ENCODE data around the gene TMEM130. TPM values are rescaled to one million over a fixed set of nuclear protein-coding genes. Genes with fewer than 3 reads are reported as not detected.
"Not testable (repeated sequence)": the region's sequence is repeated elsewhere in the genome, so short reads cannot be mapped to it uniquely, and the experiment has no call there.

Gene TMEM130
- total RNA-seq, 4 donors from 2014 or later = 1.6 TPM; not detected in 3

DNA sequence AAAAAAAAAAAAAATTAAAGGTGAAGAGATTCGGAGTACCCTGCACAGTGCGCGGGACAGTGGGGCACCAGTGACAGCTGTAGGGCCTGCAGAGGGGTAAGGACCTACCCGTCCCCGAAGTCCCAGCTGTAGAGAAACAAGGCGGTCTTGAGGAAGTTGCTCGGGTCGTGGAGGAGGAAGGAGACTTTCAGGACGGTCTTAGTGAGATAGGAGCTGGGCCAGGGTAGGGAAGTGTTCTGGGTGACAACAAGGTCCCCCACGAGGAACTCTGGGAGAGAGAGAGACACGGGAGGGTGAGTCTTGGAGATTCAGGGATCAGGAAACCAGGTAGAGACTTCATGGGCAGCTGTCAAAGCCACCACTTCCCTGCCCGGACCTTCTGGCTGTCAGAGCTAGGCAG lies 9.7 kb downstream of the TMEM130 start:
- Histone ChIP-seq H3K4me1 (no peaks in the 10 kb centered on the region), H3K4me3 (no peak overlapping the region), H3K9me3 (no peaks in the 10 kb centered on the region), H3K36me3 (no peaks in the 10 kb centered on the region), H3K27ac (no peak overlapping the region), H3K27me3 (no peaks in the 10 kb centered on the region)
- TF ChIP-seq, protein P1, sequence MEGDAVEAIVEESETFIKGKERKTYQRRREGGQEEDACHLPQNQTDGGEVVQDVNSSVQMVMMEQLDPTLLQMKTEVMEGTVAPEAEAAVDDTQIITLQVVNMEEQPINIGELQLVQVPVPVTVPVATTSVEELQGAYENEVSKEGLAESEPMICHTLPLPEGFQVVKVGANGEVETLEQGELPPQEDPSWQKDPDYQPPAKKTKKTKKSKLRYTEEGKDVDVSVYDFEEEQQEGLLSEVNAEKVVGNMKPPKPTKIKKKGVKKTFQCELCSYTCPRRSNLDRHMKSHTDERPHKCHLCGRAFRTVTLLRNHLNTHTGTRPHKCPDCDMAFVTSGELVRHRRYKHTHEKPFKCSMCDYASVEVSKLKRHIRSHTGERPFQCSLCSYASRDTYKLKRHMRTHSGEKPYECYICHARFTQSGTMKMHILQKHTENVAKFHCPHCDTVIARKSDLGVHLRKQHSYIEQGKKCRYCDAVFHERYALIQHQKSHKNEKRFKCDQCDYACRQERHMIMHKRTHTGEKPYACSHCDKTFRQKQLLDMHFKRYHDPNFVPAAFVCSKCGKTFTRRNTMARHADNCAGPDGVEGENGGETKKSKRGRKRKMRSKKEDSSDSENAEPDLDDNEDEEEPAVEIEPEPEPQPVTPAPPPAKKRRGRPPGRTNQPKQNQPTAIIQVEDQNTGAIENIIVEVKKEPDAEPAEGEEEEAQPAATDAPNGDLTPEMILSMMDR (IDR thresholded peaks at IDR 0.05) = no peak
- TF ChIP-seq POLR2A (IDR thresholded peaks at IDR 0.05) = no peak
- DNase-seq = no peak

DNA sequence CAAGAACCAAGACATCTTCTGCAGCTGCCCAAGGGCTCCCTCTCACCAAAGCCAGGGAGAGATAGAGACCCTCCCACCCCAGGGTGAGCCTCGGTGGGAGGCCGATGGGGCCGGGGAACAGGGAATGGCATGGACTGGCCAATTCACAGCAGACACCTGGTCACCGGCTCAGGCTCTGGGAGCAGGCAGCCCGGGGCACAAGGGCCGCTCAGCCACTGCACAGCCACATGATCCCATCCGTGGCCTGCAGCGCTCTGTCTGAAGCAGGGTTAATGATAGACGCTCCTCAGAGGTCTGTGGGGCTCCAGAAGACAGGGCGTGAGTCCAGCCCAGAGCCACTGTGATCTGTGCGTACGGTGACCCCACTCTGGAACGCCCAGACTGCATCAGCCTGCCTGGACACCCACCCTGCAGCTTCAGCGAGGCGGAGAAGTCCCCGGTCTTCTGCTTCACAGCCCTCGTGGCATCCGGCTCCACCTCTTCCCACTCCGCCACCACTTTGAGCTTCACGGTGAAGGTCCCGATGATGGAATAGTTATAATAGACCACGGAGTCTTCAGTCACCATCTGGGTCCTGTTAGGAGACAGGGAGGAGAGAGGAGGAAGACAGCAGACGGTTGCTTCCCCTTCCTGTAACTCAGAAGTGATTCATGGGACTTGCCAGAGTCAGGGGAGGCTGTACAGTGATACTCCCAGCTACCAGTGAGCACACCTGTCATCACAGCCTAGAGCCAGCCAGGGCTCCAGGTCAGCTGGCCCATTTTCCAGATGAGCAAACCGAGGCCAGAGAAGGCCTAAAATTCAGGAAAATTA lies 14.0 kb downstream of the TMEM130 start:
- no peak overlapping the region for H3K27ac ChIP-seq
- H3K36me3 ChIP-seq = no peaks in the 10 kb centered on the region
- DNase-seq = no peak

DNA sequence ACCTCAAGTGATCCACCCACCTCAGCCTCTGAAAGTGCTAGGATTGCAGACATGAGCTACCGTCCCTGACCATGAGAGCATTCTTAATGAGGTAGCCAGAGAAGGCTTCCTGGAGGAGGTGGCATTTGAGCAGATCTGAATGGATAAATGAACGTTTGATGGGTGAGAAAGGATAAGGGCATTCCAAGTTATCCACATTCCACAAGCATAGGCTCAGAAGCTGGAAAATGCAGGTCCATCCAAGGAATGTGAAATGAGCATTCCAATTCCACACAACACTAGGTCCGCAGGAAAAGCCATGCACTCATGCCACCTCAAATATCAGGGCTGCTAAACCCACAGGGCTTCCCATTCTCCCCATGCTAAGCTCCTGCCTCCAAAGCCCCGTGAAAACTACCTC lies 17.0 kb downstream of the TMEM130 start:
- no peaks in the 10 kb centered on the region for H3K36me3 ChIP-seq
- no peak for DNase-seq
- no peaks in the 10 kb centered on the region for H3K4me1 ChIP-seq
- H3K9me3 ChIP-seq = no peaks in the 10 kb centered on the region
- no peaks in the 10 kb centered on the region for H3K27me3 ChIP-seq
- H3K27ac ChIP-seq = no peak overlapping the region
- H3K4me3 ChIP-seq = no peak overlapping the region
- no peak for TF ChIP-seq POLR2A (IDR thresholded peaks at IDR 0.05)
- TF ChIP-seq, protein P1 (IDR thresholded peaks at IDR 0.05) = no peak

More for the DNA sequence above, 14.0 kb downstream of the TMEM130 start:
- H3K27me3 ChIP-seq = no peaks in the 10 kb centered on the region
- no peak overlapping the region for H3K4me3 ChIP-seq
- no peaks in the 10 kb centered on the region for H3K9me3 ChIP-seq
- no peaks in the 10 kb centered on the region for H3K4me1 ChIP-seq
- TF ChIP-seq, protein P1 (IDR thresholded peaks at IDR 0.05) = no peak
- TF ChIP-seq POLR2A (IDR thresholded peaks at IDR 0.05) = no peak

DNA sequence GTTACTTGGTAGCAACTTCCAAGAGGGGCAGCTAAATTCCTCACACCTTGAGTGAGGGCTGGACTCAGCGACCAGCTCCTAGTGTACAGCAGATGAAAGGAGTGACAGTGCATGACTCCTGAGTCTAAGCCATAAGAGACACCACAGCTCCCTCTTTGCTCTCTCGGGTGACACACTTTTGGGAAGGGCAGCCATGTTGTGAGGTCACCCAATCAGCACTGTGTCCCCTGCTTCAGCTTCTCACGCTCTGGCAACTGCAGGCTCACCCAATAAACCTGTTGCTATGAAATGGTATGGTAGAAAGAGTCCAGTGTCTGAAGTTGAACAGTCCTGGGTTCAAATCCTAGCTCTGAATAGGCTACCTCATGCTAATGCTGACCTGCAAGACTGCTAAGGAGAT lies 20.9 kb downstream of the TMEM130 start:
- TF ChIP-seq, protein P1 (IDR thresholded peaks at IDR 0.05) = no peak
- no peak for TF ChIP-seq POLR2A (IDR thresholded peaks at IDR 0.05)

DNA sequence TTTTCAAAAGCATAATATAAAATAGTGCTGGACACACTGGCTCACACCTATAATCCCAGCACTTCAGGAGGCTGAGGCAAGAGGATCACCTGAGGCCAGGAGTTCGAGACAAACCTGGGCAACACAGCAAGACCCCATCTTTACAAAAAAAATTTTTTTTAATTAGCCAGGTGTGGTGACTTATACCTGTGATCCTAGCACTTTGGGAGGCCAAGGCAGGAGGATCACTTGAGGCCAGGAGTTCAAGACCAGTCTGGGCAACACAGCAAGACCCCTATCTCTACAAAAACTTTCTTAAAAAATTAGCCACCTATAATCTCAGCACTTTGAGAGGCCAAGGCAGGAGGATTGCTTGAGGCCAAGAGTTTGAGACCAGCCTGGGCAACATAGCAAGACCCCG lies 27.3 kb downstream of the TMEM130 start:
- not testable (repeated sequence) for H3K36me3 ChIP-seq, DNase-seq, H3K9me3 ChIP-seq, H3K4me3 ChIP-seq, H3K27ac ChIP-seq, H3K4me1 ChIP-seq, H3K27me3 ChIP-seq

More for the DNA sequence above, 20.9 kb downstream of the TMEM130 start:
- Histone ChIP-seq H3K36me3 (no peaks in the 10 kb centered on the region), H3K27ac (no peak overlapping the region), H3K9me3 (no peaks in the 10 kb centered on the region), H3K4me3 (no peak overlapping the region), H3K4me1 (no peaks in the 10 kb centered on the region), H3K27me3 (no peaks in the 10 kb centered on the region)
- DNase-seq = no peak

DNA sequence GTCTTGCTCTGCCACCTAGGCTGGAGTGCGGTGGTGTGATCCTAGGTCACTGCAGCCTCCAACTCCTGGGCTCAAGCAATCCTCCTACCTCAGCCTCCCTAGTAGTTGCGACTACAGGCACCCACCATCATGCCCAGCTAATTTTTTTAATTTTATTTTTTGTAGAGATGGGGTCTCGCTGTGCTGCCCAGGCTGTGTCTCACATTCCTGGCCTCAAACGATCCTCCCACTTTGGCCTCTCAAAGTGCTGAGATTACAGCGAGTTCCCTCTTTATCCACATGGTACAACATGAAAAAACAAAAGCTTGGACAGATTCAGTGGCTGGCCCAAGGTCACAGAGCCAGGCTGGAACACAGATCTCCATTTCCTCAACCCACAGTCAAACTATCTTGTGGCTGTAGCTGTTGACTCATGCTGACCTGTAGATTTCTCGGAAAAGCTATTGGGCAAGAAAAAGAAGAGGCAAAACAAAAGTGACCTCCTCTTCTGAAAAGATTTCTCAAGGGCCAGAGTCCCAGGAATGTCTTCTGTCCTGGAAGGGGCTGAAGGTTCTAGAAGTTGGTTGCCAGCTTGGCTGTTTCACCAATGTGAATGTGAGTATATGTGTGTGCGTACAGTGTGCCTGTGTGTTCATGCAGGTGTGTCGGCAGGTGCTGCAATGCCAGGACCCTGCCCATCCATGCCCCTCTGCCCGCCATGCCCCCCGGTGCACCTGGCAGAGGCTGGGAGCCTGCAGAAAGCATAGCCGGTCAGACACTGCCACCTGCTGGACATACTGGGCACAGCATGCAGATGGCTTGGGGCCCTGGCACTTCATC lies 28.4 kb downstream of the TMEM130 start:
- H3K4me3 ChIP-seq = no peak overlapping the region
- no peaks in the 10 kb centered on the region for H3K4me1 ChIP-seq
- no peaks in the 10 kb centered on the region for H3K36me3 ChIP-seq
- DNase-seq = peak; percentile 49 to 84 (median 77)
- TF ChIP-seq, protein P1 (IDR thresholded peaks at IDR 0.05) = peak; percentile 72 to 95 (median 88)
- TF ChIP-seq POLR2A (IDR thresholded peaks at IDR 0.05) = no peak
- H3K9me3 ChIP-seq = no peaks in the 10 kb centered on the region
- no peaks in the 10 kb centered on the region for H3K27me3 ChIP-seq
- no peak overlapping the region for H3K27ac ChIP-seq

All from Peyer's patch (tissue), 4 donors.